GM12872 (cell line): ENCODE data around the gene DCAKD.

ENCODE experiments used
- CTCF ChIP-seq: IDR thresholded peaks from 3 replicates; pipeline ENCODE4 v1.5.1; 2011; ENCODE audit warnings: low read depth, mild to moderate bottlenecking, low read length, moderate library complexity; ENCODE audit not compliant: insufficient read depth

DCAKD gene

GRCh38 chr17:44988044-44988942 lies 63.1 kb downstream of the DCAKD start:
- TF ChIP-seq CTCF, result no peak

GRCh38 chr17:44983563-44983962 lies 67.9 kb downstream of the DCAKD start:
- no peak for TF ChIP-seq CTCF

GRCh38 chr17:44982113-44982702 lies 69.2 kb downstream of the DCAKD start:
- no peak for TF ChIP-seq CTCF

- no peak for TF ChIP-seq CTCF
Measured at GRCh38 chr17:44981221-44981968, 70.0 kb downstream of the DCAKD start.

GRCh38 chr17:44979426-44979995 lies 71.9 kb downstream of the DCAKD start:
- no peak for TF ChIP-seq CTCF

GRCh38 chr17:44978807-44979206 lies 72.6 kb downstream of the DCAKD start:
- TF ChIP-seq CTCF, result no peak
